Left hindlimb (tissue), 1 donor: ENCODE data around the gene TNS4.
A peak's percentile ranks its signal among the peaks of the same experiment; 100 is the strongest.

ENCODE experiments used
- DNase-seq: peaks from one replicate; pipeline ENCODE4 v3.0.0-alpha.2; 2018

The TNS4 gene

DNA sequence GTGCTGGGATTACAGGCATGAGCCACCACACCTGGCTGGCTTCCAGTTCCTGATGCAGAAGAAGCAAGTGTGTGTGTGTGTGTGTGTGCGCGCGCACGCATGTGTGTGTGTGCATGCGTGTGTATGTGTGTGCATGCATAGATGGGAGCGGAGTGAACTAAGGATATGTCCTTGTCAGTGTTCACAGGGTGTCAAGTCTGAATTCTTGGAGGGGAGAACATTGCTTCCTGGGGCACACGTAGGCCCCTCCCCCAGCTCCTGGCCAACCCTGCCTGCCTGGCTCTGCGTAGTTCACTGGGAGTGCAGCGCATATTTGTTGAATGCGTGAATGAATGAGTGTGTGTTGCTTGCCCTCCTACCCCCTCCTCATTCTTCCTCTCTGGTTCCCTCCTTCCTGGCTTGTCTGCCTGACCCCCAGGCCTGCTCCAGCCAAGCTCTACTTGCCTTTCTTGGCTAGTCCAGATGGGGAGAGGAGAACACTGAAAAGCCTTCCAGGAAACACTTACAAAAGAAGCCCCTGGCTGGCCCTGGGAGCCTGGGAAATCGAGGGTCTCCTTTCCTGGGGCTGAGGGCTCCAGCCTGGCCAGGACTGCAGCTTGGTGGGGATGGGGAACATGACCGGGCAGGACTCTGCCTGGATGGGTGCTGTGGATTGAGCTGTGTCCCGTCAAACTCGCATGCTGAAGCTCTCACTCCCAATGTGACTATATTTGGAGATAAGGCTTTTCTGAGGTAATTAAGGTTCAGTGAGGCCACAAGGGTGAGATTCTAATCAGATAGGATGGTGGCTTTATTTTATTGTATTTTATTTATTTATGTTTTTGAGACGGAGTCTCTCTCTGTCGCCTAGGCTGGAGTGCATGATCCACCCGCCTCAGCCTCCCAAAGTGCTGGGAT is 30.2 kb downstream of the TNS4 start:
- peak; percentile 17 for DNase-seq

- DNase-seq = peak; percentile 5
Measured at GRCh38 chr17:40469805-40470675, 31.4 kb downstream of the TNS4 start.

GRCh38 chr17:40468560-40468959 is 32.9 kb downstream of the TNS4 start:
- DNase-seq = no peak

GRCh38 chr17:40467281-40467867 is 34.0 kb downstream of the TNS4 start:
- no peak for DNase-seq

DNA sequence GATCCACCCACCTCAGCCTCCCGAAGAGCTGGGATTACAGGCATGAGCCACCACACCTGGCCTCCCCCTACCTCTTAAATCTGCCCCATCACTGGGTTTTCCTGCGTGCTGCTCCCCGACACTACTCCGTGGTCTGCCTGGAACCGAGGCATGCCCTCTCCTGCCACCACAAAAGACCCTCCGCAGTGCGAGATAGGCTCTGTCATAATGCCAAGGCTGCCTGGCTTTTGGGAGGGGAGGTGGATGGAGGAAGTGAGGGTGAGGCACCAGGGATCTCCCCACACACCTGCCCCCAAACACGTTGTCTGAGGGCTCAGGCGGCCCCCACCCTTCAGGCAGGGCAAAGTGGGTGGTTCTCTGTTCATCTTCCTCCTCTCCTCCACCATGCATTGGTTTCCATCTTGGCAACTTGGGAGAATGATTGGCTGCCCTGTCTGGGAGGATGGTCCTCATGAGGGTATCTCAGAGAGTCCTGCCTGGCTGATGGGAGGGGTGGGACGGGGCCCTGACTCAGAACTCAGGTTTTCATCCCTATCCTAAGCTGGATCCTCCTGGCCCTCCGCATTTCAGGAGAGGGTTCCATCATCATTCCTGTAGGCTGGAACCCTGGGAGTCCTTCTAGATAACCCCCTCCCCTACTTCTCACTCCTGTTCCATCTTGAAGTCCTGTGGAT is 35.0 kb downstream of the TNS4 start:
- DNase-seq = no peak

GRCh38 chr17:40464392-40464855 is 37.0 kb downstream of the TNS4 start:
- no peak for DNase-seq

GRCh38 chr17:40463122-40463550 is 38.3 kb downstream of the TNS4 start:
- peak; percentile 41 for DNase-seq

DNA sequence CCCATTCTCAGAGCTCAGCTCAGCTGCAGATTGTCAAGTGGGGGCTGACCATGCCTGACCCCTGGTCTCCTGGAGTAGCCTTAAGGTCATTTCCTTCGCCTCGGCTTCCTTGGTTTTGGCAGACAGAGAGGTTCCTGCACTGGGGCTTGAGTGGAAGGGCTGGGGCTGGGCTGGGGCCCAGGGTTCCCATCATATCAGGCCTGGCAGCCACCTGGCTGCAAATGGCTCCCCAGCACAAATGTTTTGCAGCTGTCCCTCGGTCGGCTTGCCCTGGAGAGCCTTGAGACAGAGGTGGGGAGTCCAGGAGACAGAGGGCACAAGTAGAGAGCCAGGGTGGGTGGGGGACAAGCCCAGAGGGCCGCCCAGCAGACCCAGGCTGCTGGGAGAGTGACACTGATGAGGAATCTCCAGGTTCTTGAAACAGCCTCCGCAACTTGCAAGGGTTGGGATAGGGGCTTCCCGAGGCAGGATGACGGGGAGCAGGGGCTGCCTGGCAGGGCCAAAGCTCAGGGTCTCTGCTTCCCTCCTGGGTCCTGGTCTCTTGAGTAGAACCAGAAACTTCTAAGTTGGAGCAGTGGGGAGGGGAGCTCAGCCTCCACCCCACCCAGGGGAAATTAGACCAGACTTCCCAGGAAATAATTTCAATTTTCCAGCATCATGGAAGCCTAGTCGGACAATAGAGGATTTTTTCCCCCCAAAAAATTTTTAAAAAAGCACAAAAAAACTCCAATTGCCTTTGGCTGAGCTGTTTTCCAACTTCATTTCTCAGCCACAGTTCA is 38.9 kb downstream of the TNS4 start:
- DNase-seq = peak; percentile 29

DNA sequence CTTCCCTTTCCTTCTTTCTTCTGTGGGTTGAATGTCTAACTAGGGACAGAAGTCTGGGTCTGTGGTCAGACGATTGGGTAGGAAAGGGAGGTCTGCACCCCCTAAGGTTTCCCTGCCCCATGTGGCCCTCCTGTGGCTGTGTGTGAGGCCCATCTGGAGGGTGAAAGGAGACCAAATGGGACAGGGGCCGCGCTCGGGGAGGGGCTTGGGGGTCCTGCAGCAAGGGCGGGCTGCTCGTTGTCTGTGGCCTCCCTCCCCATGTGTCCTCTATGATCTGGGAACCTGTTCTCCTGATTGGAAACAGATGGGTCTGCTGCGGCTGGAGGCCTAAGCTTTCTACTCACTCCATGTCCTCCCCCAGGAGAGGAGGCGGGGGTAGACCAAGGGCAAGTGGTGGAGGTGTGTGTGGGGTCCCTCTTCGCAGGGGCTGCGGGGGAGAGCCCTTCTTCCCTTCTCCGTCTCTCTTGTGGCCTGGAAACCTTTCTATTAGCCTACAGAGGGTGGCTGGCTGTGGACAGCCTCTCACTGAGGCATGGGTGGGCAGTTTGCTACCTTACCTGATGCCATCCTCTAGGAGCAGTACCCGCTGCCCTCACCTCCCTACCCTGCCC is 39.6 kb downstream of the TNS4 start:
- DNase-seq = peak; percentile 67

- no peak for DNase-seq
Measured at GRCh38 chr17:40460968-40461731, 40.3 kb downstream of the TNS4 start.

DNA sequence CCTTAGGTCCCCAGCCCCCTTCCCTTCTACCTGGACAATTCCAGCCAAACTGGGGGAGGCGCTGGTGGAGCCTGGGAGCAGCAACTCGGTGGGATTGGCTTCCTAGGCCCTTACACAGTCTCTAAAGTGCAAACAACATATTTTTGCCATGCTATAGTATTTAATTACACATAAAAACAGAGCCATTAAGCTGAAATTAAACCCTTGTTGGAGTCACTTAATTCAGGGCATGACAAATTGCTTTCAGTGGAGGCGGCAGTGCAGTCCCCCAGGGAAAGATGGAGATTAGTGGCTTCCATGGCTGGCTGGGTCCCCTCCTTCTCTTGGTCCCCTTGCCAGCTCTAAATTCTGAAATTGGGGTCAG is 40.8 kb downstream of the TNS4 start:
- peak; percentile 25 for DNase-seq

- peak; percentile 70 for DNase-seq
Measured at GRCh38 chr17:40459636-40460603, 41.5 kb downstream of the TNS4 start.

GRCh38 chr17:40458851-40459482 is 42.5 kb downstream of the TNS4 start:
- peak; percentile 26 for DNase-seq

GRCh38 chr17:40457964-40458791 is 43.2 kb downstream of the TNS4 start:
- peak; percentile 73 for DNase-seq

GRCh38 chr17:40457369-40457768 is 44.1 kb downstream of the TNS4 start:
- peak; percentile 18 for DNase-seq

DNA sequence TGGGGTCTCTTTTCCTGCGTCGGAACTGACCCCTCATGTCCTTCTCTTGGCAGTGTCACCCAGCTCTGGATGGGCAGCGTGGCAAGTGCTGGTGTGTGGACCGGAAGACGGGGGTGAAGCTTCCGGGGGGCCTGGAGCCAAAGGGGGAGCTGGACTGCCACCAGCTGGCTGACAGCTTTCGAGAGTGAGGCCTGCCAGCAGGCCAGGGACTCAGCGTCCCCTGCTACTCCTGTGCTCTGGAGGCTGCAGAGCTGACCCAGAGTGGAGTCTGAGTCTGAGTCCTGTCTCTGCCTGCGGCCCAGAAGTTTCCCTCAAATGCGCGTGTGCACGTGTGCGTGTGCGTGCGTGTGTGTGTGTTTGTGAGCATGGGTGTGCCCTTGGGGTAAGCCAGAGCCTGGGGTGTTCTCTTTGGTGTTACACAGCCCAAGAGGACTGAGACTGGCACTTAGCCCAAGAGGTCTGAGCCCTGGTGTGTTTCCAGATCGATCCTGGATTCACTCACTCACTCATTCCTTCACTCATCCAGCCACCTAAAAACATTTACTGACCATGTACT is 44.9 kb downstream of the TNS4 start:
- DNase-seq = peak; percentile 20

DNA sequence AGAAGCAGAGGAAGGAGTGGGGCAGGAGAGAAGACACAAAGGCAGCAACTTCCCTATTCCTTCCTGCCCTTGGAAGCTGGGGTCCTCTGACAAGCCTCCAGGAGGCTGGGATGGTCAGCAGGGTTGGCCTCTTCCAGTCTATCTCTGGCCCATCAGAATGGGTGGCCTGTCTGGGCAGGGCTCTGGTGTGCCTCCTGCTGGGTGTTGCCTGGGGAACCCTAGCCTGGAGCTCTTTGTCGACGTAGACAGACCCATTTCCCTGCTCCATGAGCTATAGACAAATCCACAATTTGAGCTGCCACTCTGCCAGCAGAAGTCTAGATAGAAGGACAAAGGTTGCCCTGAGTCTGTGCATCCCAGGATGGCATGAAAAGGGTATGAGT is 46.8 kb downstream of the TNS4 start:
- DNase-seq = peak; percentile 8
